HEK293 (cell line): ENCODE measurements around the gene CPLX3.
A peak's percentile ranks its signal among the peaks of the same experiment; 100 is the strongest.

Experiments used
- BCL11B ChIP-seq: fragments of 450-650 bp; formaldehyde crosslinking; IDR thresholded peaks from 2 replicates; pipeline ENCODE4 v1.5.1; 2016; ENCODE audit warnings: low read depth, missing biosample characterization, missing genetic modification characterization
- GLIS1 ChIP-seq: fragments of 450-650 bp; formaldehyde crosslinking; IDR thresholded peaks from 2 replicates; pipeline ENCODE4 v1.5.1; 2016; ENCODE audit warnings: missing biosample characterization, missing genetic modification characterization
- GLIS2 ChIP-seq: fragments of 450-650 bp; formaldehyde crosslinking; IDR thresholded peaks from 2 replicates; pipeline ENCODE4 v1.5.1; 2016; ENCODE audit warnings: missing biosample characterization, missing genetic modification characterization
- HOXD13 ChIP-seq: sonication (generic); formaldehyde crosslinking; IDR thresholded peaks from 2 replicates; pipeline ENCODE4 v1.8.0; 2022; ENCODE audit warnings: missing genetic modification reagents, borderline replicate concordance
- IKZF3 ChIP-seq: fragments of 450-650 bp; IDR thresholded peaks from 2 replicates; pipeline ENCODE4 v1.5.0; 2018; ENCODE audit warnings: missing biosample characterization, mild to moderate bottlenecking, missing genetic modification characterization, moderate library complexity
- KLF10 ChIP-seq: fragments of 450-650 bp; IDR thresholded peaks from 2 replicates; pipeline ENCODE4 v1.5.1; 2018; ENCODE audit warnings: missing biosample characterization, mild to moderate bottlenecking, missing genetic modification characterization
- TCF7L2 ChIP-seq: IDR thresholded peaks from 2 replicates; pipeline ENCODE4 v1.6.1; 2011; ENCODE audit warnings: low read depth, mild to moderate bottlenecking, inconsistent platforms, low read length, moderate library complexity, borderline replicate concordance
- YY1 ChIP-seq: fragments of 450-650 bp; formaldehyde crosslinking; IDR thresholded peaks from 2 replicates; pipeline ENCODE4 v1.5.1; 2018; ENCODE audit warnings: missing biosample characterization, missing genetic modification characterization
- ZBTB21 ChIP-seq: fragments of 450-650 bp; formaldehyde crosslinking; IDR thresholded peaks from 2 replicates; pipeline ENCODE4 v1.5.1; 2017; ENCODE audit warnings: missing biosample characterization, missing genetic modification characterization
- ZNF10 ChIP-seq: fragments of 450-650 bp; formaldehyde crosslinking; IDR thresholded peaks from 2 replicates; pipeline ENCODE4 v1.5.1; 2017; ENCODE audit warnings: missing biosample characterization, missing genetic modification characterization
- ZNF2 ChIP-seq: fragments of 450-650 bp; formaldehyde crosslinking; IDR thresholded peaks from 2 replicates; pipeline ENCODE4 v1.5.1; 2016; ENCODE audit warnings: missing biosample characterization, missing genetic modification characterization
- ZNF214 ChIP-seq: fragments of 450-650 bp; formaldehyde crosslinking; IDR thresholded peaks from 2 replicates; pipeline ENCODE4 v1.5.1; 2017; ENCODE audit warnings: missing biosample characterization, mild to moderate bottlenecking, missing genetic modification characterization, borderline replicate concordance
- ZNF239 ChIP-seq: fragments of 450-650 bp; formaldehyde crosslinking; IDR thresholded peaks from 2 replicates; pipeline ENCODE4 v1.5.1; 2016; ENCODE audit warnings: missing biosample characterization, missing genetic modification characterization
- ZNF24 ChIP-seq: fragments of 450-650 bp; formaldehyde crosslinking; IDR thresholded peaks from 2 replicates; pipeline ENCODE4 v1.5.1; 2016; ENCODE audit warnings: missing biosample characterization, missing genetic modification characterization
- ZNF274 ChIP-seq, 2 experiments: fragments of 200-500 bp in 1 of 2; fragments of 450-650 bp in 1 of 2; sonication (Bioruptor generic) in 1 of 2; formaldehyde crosslinking in 1 of 2; IDR thresholded peaks; 2 replicates each; pipeline versions ENCODE4 v1.5.1 to v1.6.1; 2014 to 2016; ENCODE audit warnings: borderline replicate concordance in 1 of 2, inconsistent platforms in 1 of 2, low read length in 1 of 2, missing biosample characterization in 1 of 2, missing genetic modification characterization in 1 of 2
- ZNF311 ChIP-seq: fragments of 450-650 bp; formaldehyde crosslinking; IDR thresholded peaks from 2 replicates; pipeline ENCODE4 v1.5.1; 2017; ENCODE audit warnings: missing biosample characterization, missing genetic modification characterization, borderline replicate concordance
- ZNF423 ChIP-seq: fragments of 450-650 bp; formaldehyde crosslinking; IDR thresholded peaks from 2 replicates; pipeline ENCODE4 v1.5.1; 2016; ENCODE audit warnings: missing biosample characterization, missing genetic modification characterization
- ZNF549 ChIP-seq: fragments of 450-650 bp; IDR thresholded peaks from 2 replicates; pipeline ENCODE4 v1.5.1; 2018; ENCODE audit warnings: missing biosample characterization, missing genetic modification characterization, mild to moderate bottlenecking, inconsistent platforms, moderate library complexity
- ZNF610 ChIP-seq: fragments of 450-650 bp; formaldehyde crosslinking; IDR thresholded peaks from 2 replicates; pipeline ENCODE4 v1.5.1; 2016; ENCODE audit warnings: missing biosample characterization, missing genetic modification characterization, borderline replicate concordance
- ZNF626 ChIP-seq: fragments of 450-650 bp; sonication (Bioruptor Pico); formaldehyde crosslinking; IDR thresholded peaks from 2 replicates; pipeline ENCODE4 v1.5.1; 2018; ENCODE audit warnings: missing biosample characterization, missing genetic modification characterization, inconsistent platforms
- ZNF639 ChIP-seq: fragments of 450-650 bp; formaldehyde crosslinking; IDR thresholded peaks from 2 replicates; pipeline ENCODE4 v1.5.1; 2016; ENCODE audit warnings: missing biosample characterization, missing genetic modification characterization
- ZNF664 ChIP-seq: fragments of 450-650 bp; formaldehyde crosslinking; IDR thresholded peaks from 2 replicates; pipeline ENCODE4 v1.5.1; 2016; ENCODE audit warnings: missing biosample characterization, missing genetic modification characterization
- ZNF670 ChIP-seq: fragments of 450-650 bp; formaldehyde crosslinking; IDR thresholded peaks from 2 replicates; pipeline ENCODE4 v1.5.1; 2016; ENCODE audit warnings: missing biosample characterization, missing genetic modification characterization, low read depth
- ZNF776 ChIP-seq: fragments of 450-650 bp; formaldehyde crosslinking; IDR thresholded peaks from 2 replicates; pipeline ENCODE4 v1.5.0; 2017; ENCODE audit warnings: missing biosample characterization, missing genetic modification characterization, borderline replicate concordance
- ZNF791 ChIP-seq: fragments of 450-650 bp; formaldehyde crosslinking; IDR thresholded peaks from 2 replicates; pipeline ENCODE4 v1.5.1; 2016; ENCODE audit warnings: missing biosample characterization, missing genetic modification characterization
- TF ChIP-seq, protein P1 (sequence below): sonication (generic); formaldehyde crosslinking; IDR thresholded peaks from 2 replicates; pipeline ENCODE4 v1.8.1; 2022; ENCODE audit warnings: mild to moderate bottlenecking, moderate library complexity, missing genetic modification reagents
- TF ChIP-seq, protein P2 (sequence below): fragments of 450-650 bp; formaldehyde crosslinking; IDR thresholded peaks from 2 replicates; pipeline ENCODE4 v1.5.1; 2017; ENCODE audit warnings: missing biosample characterization, missing genetic modification characterization
- TF ChIP-seq, protein P3 (sequence below): fragments of 450-650 bp; formaldehyde crosslinking; conservative IDR thresholded peaks from 2 replicates; pipeline ENCODE4 v1.5.1; 2016; ENCODE audit warnings: low read depth, missing biosample characterization, missing genetic modification characterization
- TF ChIP-seq, protein P4 (sequence below): fragments of 450-650 bp; formaldehyde crosslinking; IDR thresholded peaks from 2 replicates; pipeline ENCODE4 v1.5.1; 2016; ENCODE audit warnings: missing biosample characterization, missing genetic modification characterization

The CPLX3 gene

GRCh38 chr15:74781431-74782258 is 44.8 kb upstream of the CPLX3 start, which contains the start of gene CSK (continued):
- TF ChIP-seq, protein P1, sequence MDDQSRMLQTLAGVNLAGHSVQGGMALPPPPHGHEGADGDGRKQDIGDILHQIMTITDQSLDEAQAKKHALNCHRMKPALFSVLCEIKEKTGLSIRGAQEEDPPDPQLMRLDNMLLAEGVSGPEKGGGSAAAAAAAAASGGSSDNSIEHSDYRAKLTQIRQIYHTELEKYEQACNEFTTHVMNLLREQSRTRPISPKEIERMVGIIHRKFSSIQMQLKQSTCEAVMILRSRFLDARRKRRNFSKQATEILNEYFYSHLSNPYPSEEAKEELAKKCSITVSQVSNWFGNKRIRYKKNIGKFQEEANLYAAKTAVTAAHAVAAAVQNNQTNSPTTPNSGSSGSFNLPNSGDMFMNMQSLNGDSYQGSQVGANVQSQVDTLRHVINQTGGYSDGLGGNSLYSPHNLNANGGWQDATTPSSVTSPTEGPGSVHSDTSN (CRISPR knock-in tag) = no peak
- TF ChIP-seq KLF10 (peak; percentile 100), ZNF610 (tag by site-specific recombination) (no peak), ZNF214 (tag by site-specific recombination) (no peak), ZNF239 (no peak), ZNF670 (tag by site-specific recombination) (no peak), BCL11B (no peak), ZNF10 (tag by site-specific recombination) (no peak), ZNF274 (IDR thresholded peaks at IDR 0.05; ENCODE audit: low read length) (no peak), ZNF274 (tag by site-specific recombination; IDR thresholded peaks at IDR 0.05; ENCODE audit: borderline replicate concordance) (no peak), GLIS1 (0 out of 2 replicates have a peak, but pooled peaks have one; percentile 27), TCF7L2 (no peak), ZNF791 (tag by site-specific recombination) (no peak), IKZF3 (tag by site-specific recombination) (no peak), ZNF626 (tag by site-specific recombination) (no peak), ZNF776 (tag by site-specific recombination) (no peak), ZNF2 (tag by site-specific recombination) (no peak), ZBTB21 (tag by site-specific recombination) (no peak), ZNF311 (no peak), ZNF549 (tag by site-specific recombination) (no peak), HOXD13 (CRISPR knock-in tag) (no peak), GLIS2 (peak; percentile 80), ZNF664 (tag by site-specific recombination) (no peak), YY1 (no peak), ZNF423 (tag by site-specific recombination) (no peak), ZNF639 (tag by site-specific recombination) (no peak), ZNF24 (tag by site-specific recombination) (peak; percentile 100)
- TF ChIP-seq, protein P2, sequence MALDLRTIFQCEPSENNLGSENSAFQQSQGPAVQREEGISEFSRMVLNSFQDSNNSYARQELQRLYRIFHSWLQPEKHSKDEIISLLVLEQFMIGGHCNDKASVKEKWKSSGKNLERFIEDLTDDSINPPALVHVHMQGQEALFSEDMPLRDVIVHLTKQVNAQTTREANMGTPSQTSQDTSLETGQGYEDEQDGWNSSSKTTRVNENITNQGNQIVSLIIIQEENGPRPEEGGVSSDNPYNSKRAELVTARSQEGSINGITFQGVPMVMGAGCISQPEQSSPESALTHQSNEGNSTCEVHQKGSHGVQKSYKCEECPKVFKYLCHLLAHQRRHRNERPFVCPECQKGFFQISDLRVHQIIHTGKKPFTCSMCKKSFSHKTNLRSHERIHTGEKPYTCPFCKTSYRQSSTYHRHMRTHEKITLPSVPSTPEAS (tag by site-specific recombination) = no peak
- TF ChIP-seq, protein P3, sequence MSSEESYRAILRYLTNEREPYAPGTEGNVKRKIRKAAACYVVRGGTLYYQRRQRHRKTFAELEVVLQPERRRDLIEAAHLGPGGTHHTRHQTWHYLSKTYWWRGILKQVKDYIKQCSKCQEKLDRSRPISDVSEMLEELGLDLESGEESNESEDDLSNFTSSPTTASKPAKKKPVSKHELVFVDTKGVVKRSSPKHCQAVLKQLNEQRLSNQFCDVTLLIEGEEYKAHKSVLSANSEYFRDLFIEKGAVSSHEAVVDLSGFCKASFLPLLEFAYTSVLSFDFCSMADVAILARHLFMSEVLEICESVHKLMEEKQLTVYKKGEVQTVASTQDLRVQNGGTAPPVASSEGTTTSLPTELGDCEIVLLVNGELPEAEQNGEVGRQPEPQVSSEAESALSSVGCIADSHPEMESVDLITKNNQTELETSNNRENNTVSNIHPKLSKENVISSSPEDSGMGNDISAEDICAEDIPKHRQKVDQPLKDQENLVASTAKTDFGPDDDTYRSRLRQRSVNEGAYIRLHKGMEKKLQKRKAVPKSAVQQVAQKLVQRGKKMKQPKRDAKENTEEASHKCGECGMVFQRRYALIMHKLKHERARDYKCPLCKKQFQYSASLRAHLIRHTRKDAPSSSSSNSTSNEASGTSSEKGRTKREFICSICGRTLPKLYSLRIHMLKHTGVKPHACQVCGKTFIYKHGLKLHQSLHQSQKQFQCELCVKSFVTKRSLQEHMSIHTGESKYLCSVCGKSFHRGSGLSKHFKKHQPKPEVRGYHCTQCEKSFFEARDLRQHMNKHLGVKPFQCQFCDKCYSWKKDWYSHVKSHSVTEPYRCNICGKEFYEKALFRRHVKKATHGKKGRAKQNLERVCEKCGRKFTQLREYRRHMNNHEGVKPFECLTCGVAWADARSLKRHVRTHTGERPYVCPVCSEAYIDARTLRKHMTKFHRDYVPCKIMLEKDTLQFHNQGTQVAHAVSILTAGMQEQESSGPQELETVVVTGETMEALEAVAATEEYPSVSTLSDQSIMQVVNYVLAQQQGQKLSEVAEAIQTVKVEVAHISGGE (tag by site-specific recombination) = no peak
- TF ChIP-seq, protein P4, sequence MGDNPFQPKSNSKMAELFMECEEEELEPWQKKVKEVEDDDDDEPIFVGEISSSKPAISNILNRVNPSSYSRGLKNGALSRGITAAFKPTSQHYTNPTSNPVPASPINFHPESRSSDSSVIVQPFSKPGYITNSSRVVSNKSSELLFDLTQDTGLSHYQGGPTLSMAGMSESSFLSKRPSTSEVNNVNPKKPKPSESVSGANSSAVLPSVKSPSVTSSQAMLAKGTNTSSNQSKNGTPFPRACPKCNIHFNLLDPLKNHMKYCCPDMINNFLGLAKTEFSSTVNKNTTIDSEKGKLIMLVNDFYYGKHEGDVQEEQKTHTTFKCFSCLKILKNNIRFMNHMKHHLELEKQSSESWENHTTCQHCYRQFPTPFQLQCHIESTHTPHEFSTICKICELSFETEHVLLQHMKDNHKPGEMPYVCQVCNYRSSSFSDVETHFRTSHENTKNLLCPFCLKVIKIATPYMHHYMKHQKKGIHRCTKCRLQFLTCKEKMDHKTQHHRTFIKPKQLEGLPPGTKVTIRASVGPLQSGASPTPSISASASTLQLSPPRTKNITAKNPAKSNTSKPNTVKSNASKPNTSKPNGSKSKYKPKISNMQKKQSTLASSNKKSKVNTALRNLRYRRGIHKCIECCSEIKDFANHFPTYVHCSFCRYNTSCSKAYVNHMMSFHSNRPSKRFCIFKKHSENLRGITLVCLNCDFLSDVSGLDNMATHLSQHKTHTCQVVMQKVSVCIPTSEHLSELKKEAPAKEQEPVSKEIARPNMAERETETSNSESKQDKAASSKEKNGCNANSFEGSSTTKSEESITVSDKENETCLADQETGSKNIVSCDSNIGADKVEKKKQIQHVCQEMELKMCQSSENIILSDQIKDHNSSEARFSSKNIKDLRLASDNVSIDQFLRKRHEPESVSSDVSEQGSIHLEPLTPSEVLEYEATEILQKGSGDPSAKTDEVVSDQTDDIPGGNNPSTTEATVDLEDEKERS (tag by site-specific recombination) = no peak
